ENCODE measurements around the gene C9orf50. TPM values are rescaled to one million over a fixed set of nuclear protein-coding genes. Genes with fewer than 3 reads are reported as not detected.

Gene C9orf50
- total and polyA plus RNA-seq, 2 donors (not counting 3 experiments of a cell fraction or from before 2014, with no cell fraction given) = not detected

GRCh38 chr9:129644365-129644764 lies 23.5 kb upstream of the C9orf50 start:
- no peak for TF ChIP-seq POLR2AphosphoS5 (IDR thresholded peaks at IDR 0.05; ENCODE audit: insufficient read depth, low read depth, low read length)
- no peak for TF ChIP-seq JUN (IDR thresholded peaks at IDR 0.05; ENCODE audit: borderline replicate concordance, insufficient read depth, insufficient read length, low read depth)
- no peak for TF ChIP-seq MYC (IDR thresholded peaks at IDR 0.05; ENCODE audit: low read depth, low read length)
- TF ChIP-seq, protein P1, sequence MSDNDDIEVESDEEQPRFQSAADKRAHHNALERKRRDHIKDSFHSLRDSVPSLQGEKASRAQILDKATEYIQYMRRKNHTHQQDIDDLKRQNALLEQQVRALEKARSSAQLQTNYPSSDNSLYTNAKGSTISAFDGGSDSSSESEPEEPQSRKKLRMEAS (IDR thresholded peaks at IDR 0.05; ENCODE audit: insufficient read depth, insufficient read length) = no peak
- TF ChIP-seq EZH2 (IDR thresholded peaks at IDR 0.05; ENCODE audit: borderline replicate concordance, low read depth, low read length, severe bottlenecking) = no peak
- TF ChIP-seq FOS (IDR thresholded peaks at IDR 0.05; ENCODE audit: borderline replicate concordance, insufficient read depth, low read length) = no peak
- TF ChIP-seq POLR2A (IDR thresholded peaks at IDR 0.05; ENCODE audit: low read depth, low read length) = no peak
- TF ChIP-seq, protein P2, sequence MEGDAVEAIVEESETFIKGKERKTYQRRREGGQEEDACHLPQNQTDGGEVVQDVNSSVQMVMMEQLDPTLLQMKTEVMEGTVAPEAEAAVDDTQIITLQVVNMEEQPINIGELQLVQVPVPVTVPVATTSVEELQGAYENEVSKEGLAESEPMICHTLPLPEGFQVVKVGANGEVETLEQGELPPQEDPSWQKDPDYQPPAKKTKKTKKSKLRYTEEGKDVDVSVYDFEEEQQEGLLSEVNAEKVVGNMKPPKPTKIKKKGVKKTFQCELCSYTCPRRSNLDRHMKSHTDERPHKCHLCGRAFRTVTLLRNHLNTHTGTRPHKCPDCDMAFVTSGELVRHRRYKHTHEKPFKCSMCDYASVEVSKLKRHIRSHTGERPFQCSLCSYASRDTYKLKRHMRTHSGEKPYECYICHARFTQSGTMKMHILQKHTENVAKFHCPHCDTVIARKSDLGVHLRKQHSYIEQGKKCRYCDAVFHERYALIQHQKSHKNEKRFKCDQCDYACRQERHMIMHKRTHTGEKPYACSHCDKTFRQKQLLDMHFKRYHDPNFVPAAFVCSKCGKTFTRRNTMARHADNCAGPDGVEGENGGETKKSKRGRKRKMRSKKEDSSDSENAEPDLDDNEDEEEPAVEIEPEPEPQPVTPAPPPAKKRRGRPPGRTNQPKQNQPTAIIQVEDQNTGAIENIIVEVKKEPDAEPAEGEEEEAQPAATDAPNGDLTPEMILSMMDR (IDR thresholded peaks at IDR 0.05; ENCODE audit: extremely low read depth in 1 of 2, insufficient read depth in 1 of 2, low read depth in 1 of 2, low read length in 2 of 2) = no peak
- no peak for TF ChIP-seq GATA2 (IDR thresholded peaks at IDR 0.05; ENCODE audit: insufficient read depth, insufficient read length, low read depth, low read length)
- Histone ChIP-seq H3K4me3 (replicated peaks in 1 of 3; ENCODE audit: insufficient read depth in 1 of 3, low read depth in 1 of 3, low read length in 3 of 3) (no peak overlapping the region), H3K9ac (replicated peaks; ENCODE audit: extremely low read depth, insufficient read depth, low read length) (no peak overlapping the region), H3K36me3 (ENCODE audit: control insufficient read depth in 2 of 2, extremely low read depth in 1 of 2, insufficient read depth in 2 of 2, low read length in 2 of 2) (peaks cover 0 to under 1% of the 10 kb centered on the region in 2 experiments), H3K27me3 (ENCODE audit: control insufficient read depth in 2 of 2, insufficient read depth in 2 of 2, low read length in 2 of 2) (no peaks in the 10 kb centered on the region), H3K79me2 (ENCODE audit: control insufficient read depth, insufficient read depth, low read length) (peaks cover 24% of the 10 kb centered on the region), H3K4me2 (ENCODE audit: insufficient read depth, low read length) (no peak overlapping the region), H3K4me1 (ENCODE audit: control insufficient read depth, extremely low read depth, insufficient read depth, low read length) (peaks cover 10% of the 10 kb centered on the region), H2AFZ (ENCODE audit: low read depth, low read length) (no peak overlapping the region), H3K9me3 (replicated peaks; ENCODE audit: control insufficient read depth, insufficient read depth, low read length) (no peaks in the 10 kb centered on the region), H3K9me1 (replicated peaks; ENCODE audit: control insufficient read depth, extremely low read depth, insufficient read depth, low read length) (no peaks in the 10 kb centered on the region), H3K27ac (ENCODE audit: insufficient read depth, low read depth, low read length) (no peak overlapping the region), H4K20me1 (replicated peaks; ENCODE audit: control insufficient read depth, extremely low read depth, insufficient read depth, low read length) (no peaks in the 10 kb centered on the region)
- FAIRE-seq (no peak), DNase-seq (ENCODE audit: low read depth, low spot score) (no peak)
- POLR2A ChIA-PET = no interaction called here
- dilution Hi-C loops (cut with MboI; ENCODE audit: extremely low pct_ligation_motif_present, low sequenced_read_pairs) = no loop called here
- intact Hi-C loops (cut with micrococcal nuclease) = no loop called here
- CTCF ChIA-PET = interaction anchor here (1.0 to 2.0 kb wide), 3 partner anchors 12 to 146 kb away, joined by 3 to 5 read pairs (median 4); no protein-coding TSS in a partner anchor
- BruUV-seq (replicated peaks) = no TSS peak
